Astrocyte (in vitro differentiated cells and primary cell): Measurements from ENCODE around the gene EHD1. TPM values are rescaled to one million over a fixed set of nuclear protein-coding genes. Genes with fewer than 3 reads are reported as not detected.

Experiments used
- DNase-seq: peaks from one replicate; pipeline ENCODE4 v3.0.0-alpha.2; 2010; ENCODE audit warnings: low read depth
- FAIRE-seq: peaks from 2 replicates; lab custom pipeline; 2011; peaks lifted over from hg19 to GRCh38; lab: Jason Lieb, UNC
- H2AFZ ChIP-seq: 2 replicates; pipeline ENCODE4 v1.6.0; 2012; ENCODE audit warnings: low read depth, low read length, inconsistent platforms
- H3K27ac ChIP-seq: 2 replicates; pipeline ENCODE4 v1.5.1; 2011; ENCODE audit warnings: low read depth, low read length, inconsistent platforms
- H3K27me3 ChIP-seq: 2 replicates; pipeline ENCODE4 v1.6.0; 2011; ENCODE audit warnings: low read length, inconsistent platforms; ENCODE audit not compliant: insufficient read depth
- H3K36me3 ChIP-seq: 2 replicates; pipeline ENCODE4 v1.5.1; 2011; ENCODE audit warnings: low read length, inconsistent platforms; ENCODE audit not compliant: insufficient read depth
- H3K4me1 ChIP-seq: 2 replicates; pipeline ENCODE4 v1.5.1; 2011; ENCODE audit warnings: low read length, inconsistent platforms; ENCODE audit not compliant: insufficient read depth
- H3K4me2 ChIP-seq: 2 replicates; pipeline ENCODE4 v1.6.0; 2012; ENCODE audit warnings: low read length, inconsistent platforms
- H3K4me3 ChIP-seq: 2 replicates; pipeline ENCODE4 v1.5.1; 2011; ENCODE audit warnings: low read depth, mild to moderate bottlenecking, low read length, inconsistent platforms; ENCODE audit not compliant: insufficient read depth
- H3K79me2 ChIP-seq: 2 replicates; pipeline ENCODE4 v1.6.0; 2012; ENCODE audit warnings: mild to moderate bottlenecking, low read length, inconsistent platforms; ENCODE audit not compliant: insufficient read depth
- H3K9ac ChIP-seq: 2 replicates; pipeline ENCODE4 v1.6.0; 2012; ENCODE audit warnings: mild to moderate bottlenecking, low read length, inconsistent platforms
- H3K9me3 ChIP-seq: 2 replicates; pipeline ENCODE4 v1.5.1; 2012; ENCODE audit warnings: low read depth, mild to moderate bottlenecking, low read length, inconsistent platforms; ENCODE audit not compliant: insufficient read depth
- H4K20me1 ChIP-seq: 2 replicates; pipeline ENCODE4 v1.6.0; 2012; ENCODE audit warnings: low read length, inconsistent platforms; ENCODE audit not compliant: insufficient read depth
- H3K27ac Mint-ChIP-seq: one replicate; pipeline ENCODE4 v1.8.0; 2021; ENCODE audit warnings: mild to moderate bottlenecking, mixed read lengths; ENCODE audit not compliant: unreplicated experiment
- H3K27me3 Mint-ChIP-seq: one replicate; pipeline ENCODE4 v1.8.0; 2021; ENCODE audit warnings: low read depth, mixed read lengths; ENCODE audit not compliant: unreplicated experiment
- H3K36me3 Mint-ChIP-seq: one replicate; pipeline ENCODE4 v1.8.0; 2021; ENCODE audit warnings: low read depth, mixed read lengths; ENCODE audit not compliant: unreplicated experiment
- H3K4me1 Mint-ChIP-seq: one replicate; pipeline ENCODE4 v1.8.0; 2021; ENCODE audit warnings: low read depth, mixed read lengths; ENCODE audit not compliant: unreplicated experiment
- H3K4me3 Mint-ChIP-seq: one replicate; pipeline ENCODE4 v1.8.0; 2021; ENCODE audit warnings: mild to moderate bottlenecking, moderate library complexity, mixed read lengths; ENCODE audit not compliant: unreplicated experiment
- H3K9me3 Mint-ChIP-seq: one replicate; pipeline ENCODE4 v1.8.0; 2021; ENCODE audit warnings: mild to moderate bottlenecking, mixed read lengths; ENCODE audit not compliant: unreplicated experiment
- EZH2 ChIP-seq: IDR thresholded peaks from 2 replicates; pipeline ENCODE4 v1.6.1; 2012; ENCODE audit warnings: mild to moderate bottlenecking, low read length, inconsistent platforms; ENCODE audit not compliant: insufficient read depth
- total RNA-seq: library from RNA; stranded (reverse); gene quantifications from 2 replicates; pipeline ENCODE4 v1.2.1, GENCODE V29; 2021
- TF ChIP-seq, protein P1 (sequence below): IDR thresholded peaks from 2 replicates; pipeline ENCODE4 v1.5.1; 2011; ENCODE audit warnings: low read depth, mild to moderate bottlenecking, inconsistent platforms, low read length, moderate library complexity; ENCODE audit not compliant: insufficient read depth

The EHD1 gene
- total RNA-seq, 1 donor from 2014 or later: 201 TPM

DNA sequence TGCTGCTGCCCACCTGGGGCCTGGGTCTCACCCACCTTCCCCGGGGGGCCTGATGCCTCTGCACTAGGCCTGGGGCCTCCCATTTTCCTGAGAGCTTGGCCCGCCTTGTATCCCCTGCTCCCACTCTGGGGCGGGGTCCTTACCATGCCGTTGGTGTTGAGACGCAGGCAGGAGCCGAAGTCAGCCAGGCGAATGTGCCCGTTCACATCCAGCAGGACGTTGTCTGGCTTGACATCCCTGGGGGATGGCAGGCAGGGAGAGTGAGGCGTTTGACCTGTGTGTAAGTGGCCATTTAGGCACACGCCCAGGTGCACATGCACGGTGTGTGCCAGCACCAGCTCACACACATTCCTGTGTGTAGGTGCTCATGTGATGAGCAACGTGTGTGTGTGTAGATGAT, 39.1 kb downstream of the EHD1 start:
- no peaks in the 10 kb centered on the region for H3K9me3 ChIP-seq
- no peak overlapping the region for H3K27ac ChIP-seq
- no peaks in the 10 kb centered on the region for H3K79me2 ChIP-seq
- Mint-ChIP-seq H3K36me3 (no peaks in the 10 kb centered on the region), H3K27me3 (peaks cover 2% of the 10 kb centered on the region), H3K9me3 (no peaks in the 10 kb centered on the region), H3K4me1 (peaks cover 5% of the 10 kb centered on the region), H3K27ac (peak overlapping the region; percentile 48), H3K4me3 (no peak overlapping the region)
- H3K4me2 ChIP-seq: no peak overlapping the region
- DNase-seq: no peak
- no peaks in the 10 kb centered on the region for H3K36me3 ChIP-seq
- H3K27me3 ChIP-seq: no peaks in the 10 kb centered on the region
- no peak overlapping the region for H3K4me3 ChIP-seq
- H4K20me1 ChIP-seq: no peaks in the 10 kb centered on the region
- no peak overlapping the region for H2AFZ ChIP-seq
- TF ChIP-seq, protein P1, sequence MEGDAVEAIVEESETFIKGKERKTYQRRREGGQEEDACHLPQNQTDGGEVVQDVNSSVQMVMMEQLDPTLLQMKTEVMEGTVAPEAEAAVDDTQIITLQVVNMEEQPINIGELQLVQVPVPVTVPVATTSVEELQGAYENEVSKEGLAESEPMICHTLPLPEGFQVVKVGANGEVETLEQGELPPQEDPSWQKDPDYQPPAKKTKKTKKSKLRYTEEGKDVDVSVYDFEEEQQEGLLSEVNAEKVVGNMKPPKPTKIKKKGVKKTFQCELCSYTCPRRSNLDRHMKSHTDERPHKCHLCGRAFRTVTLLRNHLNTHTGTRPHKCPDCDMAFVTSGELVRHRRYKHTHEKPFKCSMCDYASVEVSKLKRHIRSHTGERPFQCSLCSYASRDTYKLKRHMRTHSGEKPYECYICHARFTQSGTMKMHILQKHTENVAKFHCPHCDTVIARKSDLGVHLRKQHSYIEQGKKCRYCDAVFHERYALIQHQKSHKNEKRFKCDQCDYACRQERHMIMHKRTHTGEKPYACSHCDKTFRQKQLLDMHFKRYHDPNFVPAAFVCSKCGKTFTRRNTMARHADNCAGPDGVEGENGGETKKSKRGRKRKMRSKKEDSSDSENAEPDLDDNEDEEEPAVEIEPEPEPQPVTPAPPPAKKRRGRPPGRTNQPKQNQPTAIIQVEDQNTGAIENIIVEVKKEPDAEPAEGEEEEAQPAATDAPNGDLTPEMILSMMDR: no peak
- peaks cover 12% of the 10 kb centered on the region for H3K4me1 ChIP-seq
- FAIRE-seq: no peak
- no peak overlapping the region for H3K9ac ChIP-seq

DNA sequence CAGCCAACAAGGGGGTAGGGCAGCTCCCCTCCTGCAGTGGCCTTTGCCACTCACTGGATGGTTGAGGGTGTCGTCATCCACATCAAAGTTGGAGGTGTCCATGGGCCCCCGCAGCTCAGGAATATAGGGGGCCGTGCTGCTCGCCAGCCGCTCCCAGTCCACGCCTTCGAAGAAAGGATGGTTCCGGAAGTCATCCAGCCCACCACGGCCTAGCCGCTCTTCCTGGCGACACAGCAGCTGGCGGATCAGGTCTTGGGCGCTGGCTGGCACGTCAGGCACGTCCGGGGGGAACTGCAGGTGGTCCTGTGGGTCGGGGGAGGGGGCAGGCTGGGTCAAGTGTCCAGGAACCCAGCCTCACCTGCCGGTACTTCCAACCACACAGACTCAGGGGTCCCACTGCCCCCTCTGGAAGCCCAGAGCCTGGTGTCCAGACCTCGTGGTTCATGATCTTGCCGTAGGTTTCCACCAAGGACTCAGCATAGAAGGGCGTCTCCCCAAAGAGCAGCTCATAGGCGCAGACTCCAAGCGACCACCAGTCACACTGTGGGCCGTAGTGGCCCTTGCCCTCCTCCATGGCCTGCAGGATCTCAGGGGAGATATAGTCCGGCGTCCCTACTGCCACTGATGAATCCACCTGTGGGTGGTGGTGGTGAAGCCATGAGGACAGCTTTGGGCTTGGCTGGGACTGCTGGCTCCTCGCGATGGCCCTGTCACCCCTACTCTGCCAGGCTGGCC, 39.7 kb downstream of the EHD1 start:
- no peak overlapping the region for H2AFZ ChIP-seq

DNA sequence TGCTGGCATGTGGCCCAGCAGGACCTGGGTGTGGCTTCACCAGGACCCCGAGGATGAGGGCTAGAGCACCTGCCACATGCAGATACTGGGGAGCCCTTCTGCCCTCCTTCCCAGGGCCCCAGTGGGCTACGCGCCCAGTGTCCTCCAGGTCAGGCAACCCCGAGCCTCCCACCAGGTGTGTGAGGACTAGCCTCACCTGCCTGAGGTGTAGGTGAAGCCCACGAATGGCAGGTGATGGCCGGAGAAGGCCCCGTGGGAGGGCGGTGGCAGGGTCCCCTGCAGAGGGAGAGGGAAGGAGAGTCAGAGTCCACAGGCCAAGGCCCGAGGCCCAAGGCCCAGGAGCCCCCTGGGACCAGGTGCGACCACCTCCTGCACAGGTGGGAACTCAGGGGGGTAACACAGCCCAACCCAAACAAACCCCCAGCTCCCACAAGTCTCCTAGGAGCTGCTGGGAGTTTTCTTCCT, 40.5 kb downstream of the EHD1 start:
- H3K4me2 ChIP-seq: no peak overlapping the region
- H2AFZ ChIP-seq: no peak overlapping the region
- peaks cover 1% of the 10 kb centered on the region for H3K4me1 Mint-ChIP-seq
- H3K9ac ChIP-seq: no peak overlapping the region
- H3K4me3 ChIP-seq: no peak overlapping the region
- H3K4me3 Mint-ChIP-seq: no peak overlapping the region
- H3K36me3 ChIP-seq: no peaks in the 10 kb centered on the region
- H3K27ac ChIP-seq: no peak overlapping the region
- no peaks in the 10 kb centered on the region for H3K27me3 ChIP-seq
- no peaks in the 10 kb centered on the region for H3K9me3 Mint-ChIP-seq
- no peaks in the 10 kb centered on the region for H3K79me2 ChIP-seq
- H3K27ac Mint-ChIP-seq: no peak overlapping the region
- TF ChIP-seq, protein P1: no peak
- no peak for TF ChIP-seq EZH2
- FAIRE-seq (no peak), DNase-seq (no peak)
- H3K36me3 Mint-ChIP-seq: no peaks in the 10 kb centered on the region
- H3K9me3 ChIP-seq: no peaks in the 10 kb centered on the region
- peaks cover 10% of the 10 kb centered on the region for H3K4me1 ChIP-seq
- peaks cover 2% of the 10 kb centered on the region for H3K27me3 Mint-ChIP-seq
- H4K20me1 ChIP-seq: no peaks in the 10 kb centered on the region

More for the DNA sequence above, 39.7 kb downstream of the EHD1 start:
- no peaks in the 10 kb centered on the region for H3K9me3 Mint-ChIP-seq
- Histone ChIP-seq H3K9me3 (no peaks in the 10 kb centered on the region), H3K79me2 (no peaks in the 10 kb centered on the region), H3K4me2 (no peak overlapping the region), H3K27me3 (no peaks in the 10 kb centered on the region), H3K4me3 (no peak overlapping the region), H3K27ac (no peak overlapping the region), H3K4me1 (peaks cover 12% of the 10 kb centered on the region), H4K20me1 (no peaks in the 10 kb centered on the region), H3K36me3 (no peaks in the 10 kb centered on the region), H3K9ac (no peak overlapping the region)
- H3K4me1 Mint-ChIP-seq: peaks cover 5% of the 10 kb centered on the region
- H3K4me3 Mint-ChIP-seq: no peak overlapping the region
- no peak for DNase-seq
- no peak overlapping the region for H3K27ac Mint-ChIP-seq
- peaks cover 2% of the 10 kb centered on the region for H3K27me3 Mint-ChIP-seq
- TF ChIP-seq, protein P1: no peak
- no peak for TF ChIP-seq EZH2
- H3K36me3 Mint-ChIP-seq: no peaks in the 10 kb centered on the region
- no peak for FAIRE-seq
